Endothelial cell of umbilical vein (primary cell): ENCODE measurements around the gene TCP11X2.

Experiments
- CTCF ChIP-seq, 2 donors: IDR thresholded peaks; 1 replicate in 1 of 2; 2 replicates in 1 of 2; pipeline ENCODE4 v1.5.1; 2011; ENCODE audit warnings: low read length in 2 of 2, mild to moderate bottlenecking in 2 of 2, moderate library complexity in 2 of 2, control low read depth in 1 of 2, inconsistent platforms in 1 of 2, low read depth in 1 of 2; ENCODE audit not compliant: insufficient read depth in 1 of 2; ENCODE audit errors: extremely low read depth in 1 of 2
- EZH2 ChIP-seq: IDR thresholded peaks from 2 replicates; pipeline ENCODE4 v1.6.1; 2012; ENCODE audit warnings: borderline replicate concordance, low read depth, mild to moderate bottlenecking, moderate library complexity, low read length, inconsistent platforms; ENCODE audit not compliant: severe bottlenecking
- MAX ChIP-seq: IDR thresholded peaks from 2 replicates; pipeline ENCODE4 v1.6.1; 2011; ENCODE audit not compliant: insufficient read depth, insufficient read length
- POLR2A ChIP-seq: IDR thresholded peaks from 2 replicates; pipeline ENCODE4 v1.6.1; 2012; ENCODE audit warnings: low read depth, mild to moderate bottlenecking, control low read depth, low read length
- POLR2AphosphoS5 ChIP-seq: IDR thresholded peaks from 2 replicates; pipeline ENCODE4 v1.6.1; 2012; ENCODE audit warnings: low read depth, mild to moderate bottlenecking, control low read depth, low read length, moderate library complexity; ENCODE audit not compliant: insufficient read depth

- TF ChIP-seq CTCF (IDR thresholded peaks at IDR 0.05; ENCODE audit: extremely low read depth in 1 of 2, insufficient read depth in 1 of 2, low read depth in 1 of 2, low read length in 2 of 2): no peak
- TF ChIP-seq POLR2A: no peak
- TF ChIP-seq MAX: no peak
- TF ChIP-seq EZH2: no peak
- no peak for TF ChIP-seq POLR2AphosphoS5
These were observed 27.1 kb upstream of the TCP11X2 start for GRCh38 chrX:102498732-102499131.
